Adipocyte (in vitro differentiated cells): Measurements from ENCODE around the gene WNT1.

Source experiments
- DNase-seq: peaks from one replicate; pipeline ENCODE4 v3.0.0-alpha.2; 2015; ENCODE audit warnings: low read depth
- H3K27me3 ChIP-seq: replicated peaks from 2 replicates; pipeline ENCODE4 v1.7.0; 2013; ENCODE audit warnings: mild to moderate bottlenecking, low read length, moderate library complexity; ENCODE audit not compliant: control insufficient read depth, insufficient read depth
- H3K36me3 ChIP-seq: 2 replicates; pipeline ENCODE4 v1.7.0; 2013; ENCODE audit warnings: low read length, mild to moderate bottlenecking, moderate library complexity; ENCODE audit not compliant: control insufficient read depth, insufficient read depth, severe bottlenecking
- H3K4me1 ChIP-seq: 2 replicates; pipeline ENCODE4 v1.7.0; 2013; ENCODE audit warnings: mild to moderate bottlenecking, low read length, moderate library complexity; ENCODE audit not compliant: control insufficient read depth, insufficient read depth
- H3K4me3 ChIP-seq: 2 replicates; pipeline ENCODE4 v1.7.0; 2013; ENCODE audit warnings: mild to moderate bottlenecking, low read length, moderate library complexity
- H3K9ac ChIP-seq: 2 replicates; pipeline ENCODE4 v1.7.0; 2013; ENCODE audit warnings: mild to moderate bottlenecking, low read length, moderate library complexity
- H3K9me3 ChIP-seq: 2 replicates; pipeline ENCODE4 v1.7.0; 2013; ENCODE audit warnings: mild to moderate bottlenecking, low read length, moderate library complexity; ENCODE audit not compliant: control insufficient read depth

WNT1 gene

GRCh38 chr12:48961801-48962200 is 16.3 kb upstream of the WNT1 start:
- peaks cover 11% of the 10 kb centered on the region for H3K27me3 ChIP-seq
- no peak overlapping the region for H3K4me3 ChIP-seq
- DNase-seq: no peak
- H3K9ac ChIP-seq: no peak overlapping the region
- H3K36me3 ChIP-seq: no peaks in the 10 kb centered on the region
- peaks cover 6% of the 10 kb centered on the region for H3K4me1 ChIP-seq
- no peaks in the 10 kb centered on the region for H3K9me3 ChIP-seq

- Histone ChIP-seq H3K27me3 (peaks cover 35% of the 10 kb centered on the region), H3K9ac (no peak overlapping the region), H3K4me3 (no peak overlapping the region), H3K36me3 (no peaks in the 10 kb centered on the region), H3K4me1 (no peaks in the 10 kb centered on the region), H3K9me3 (no peaks in the 10 kb centered on the region)
- DNase-seq: peak; percentile 50
Measured at GRCh38 chr12:48965298-48965838, 12.8 kb upstream of the WNT1 start.

- no peak overlapping the region for H3K9ac ChIP-seq
- H3K4me1 ChIP-seq: no peaks in the 10 kb centered on the region
- DNase-seq: no peak
- no peaks in the 10 kb centered on the region for H3K36me3 ChIP-seq
- H3K27me3 ChIP-seq: peaks cover 45% of the 10 kb centered on the region
- H3K4me3 ChIP-seq: no peak overlapping the region
- H3K9me3 ChIP-seq: no peaks in the 10 kb centered on the region
Measured at GRCh38 chr12:48966177-48966895, 11.8 kb upstream of the WNT1 start.

- Histone ChIP-seq H3K9me3 (no peaks in the 10 kb centered on the region), H3K4me1 (no peaks in the 10 kb centered on the region), H3K36me3 (no peaks in the 10 kb centered on the region), H3K4me3 (no peak overlapping the region), H3K27me3 (peaks cover 57% of the 10 kb centered on the region), H3K9ac (no peak overlapping the region)
- no peak for DNase-seq
Measured at GRCh38 chr12:48967991-48968390, 10.1 kb upstream of the WNT1 start.

- Histone ChIP-seq H3K4me3 (no peak overlapping the region), H3K27me3 (peaks cover 57% of the 10 kb centered on the region), H3K9ac (no peak overlapping the region), H3K4me1 (peaks cover 4% of the 10 kb centered on the region), H3K36me3 (no peaks in the 10 kb centered on the region), H3K9me3 (no peaks in the 10 kb centered on the region)
- no peak for DNase-seq
Measured at GRCh38 chr12:48968467-48968866, 9.7 kb upstream of the WNT1 start.

GRCh38 chr12:48969160-48969771 is 8.9 kb upstream of the WNT1 start:
- Histone ChIP-seq H3K4me3 (no peak overlapping the region), H3K4me1 (peaks cover 10% of the 10 kb centered on the region), H3K27me3 (peaks cover 57% of the 10 kb centered on the region), H3K9ac (no peak overlapping the region), H3K36me3 (no peaks in the 10 kb centered on the region), H3K9me3 (no peaks in the 10 kb centered on the region)
- no peak for DNase-seq

- H3K9me3 ChIP-seq: no peaks in the 10 kb centered on the region
- H3K4me1 ChIP-seq: peaks cover 10% of the 10 kb centered on the region
- DNase-seq: peak; percentile 36
- H3K36me3 ChIP-seq: no peaks in the 10 kb centered on the region
- no peak overlapping the region for H3K9ac ChIP-seq
- H3K4me3 ChIP-seq: no peak overlapping the region
- peaks cover 49% of the 10 kb centered on the region for H3K27me3 ChIP-seq
Measured at GRCh38 chr12:48969833-48970701, 8.1 kb upstream of the WNT1 start.

- DNase-seq: no peak
- Histone ChIP-seq H3K9me3 (no peaks in the 10 kb centered on the region), H3K27me3 (peaks cover 53% of the 10 kb centered on the region), H3K4me3 (peak overlapping the region; percentile 66), H3K36me3 (no peaks in the 10 kb centered on the region), H3K4me1 (peaks cover 10% of the 10 kb centered on the region), H3K9ac (peak overlapping the region; percentile 49)
Measured at GRCh38 chr12:48970702-48971334, 7.3 kb upstream of the WNT1 start.

GRCh38 chr12:48972213-48972951 is 5.7 kb upstream of the WNT1 start:
- Histone ChIP-seq H3K36me3 (no peaks in the 10 kb centered on the region), H3K9ac (no peak overlapping the region), H3K4me1 (peaks cover 10% of the 10 kb centered on the region), H3K4me3 (no peak overlapping the region), H3K27me3 (peaks cover 63% of the 10 kb centered on the region), H3K9me3 (no peaks in the 10 kb centered on the region)
- DNase-seq: no peak

- DNase-seq: no peak
- no peaks in the 10 kb centered on the region for H3K9me3 ChIP-seq
- H3K9ac ChIP-seq: no peak overlapping the region
- H3K4me1 ChIP-seq: peaks cover 10% of the 10 kb centered on the region
- H3K36me3 ChIP-seq: no peaks in the 10 kb centered on the region
- no peak overlapping the region for H3K4me3 ChIP-seq
- H3K27me3 ChIP-seq: peaks cover 66% of the 10 kb centered on the region
Measured at GRCh38 chr12:48972952-48973483, 5.1 kb upstream of the WNT1 start.
